T-helper 1 cell treated with Interleukin-12 subunit alpha and Interleukin-12 subunit beta and Interleukin-4 antibody, amounts not matched to agents 30 ng/mL and 1 ng/mL, for 36 hours (primary cell): ENCODE results near the gene PTPRG. TPM values are rescaled to one million over a fixed set of nuclear protein-coding genes. Genes with fewer than 3 reads are reported as not detected.

ENCODE experiments used
- intact Hi-C: fragments of 100-400 bp; cut with micrococcal nuclease; formaldehyde crosslinking; loops from one replicate; pipeline ENCODE4 v1.15.1; 2024
- total RNA-seq: library from RNA; stranded (reverse); gene quantifications from 2 replicates; pipeline ENCODE4 v1.2.3, GENCODE V29; 2022

The PTPRG gene
- total RNA-seq, 1 donor from 2014 or later: 2.5 TPM

DNA sequence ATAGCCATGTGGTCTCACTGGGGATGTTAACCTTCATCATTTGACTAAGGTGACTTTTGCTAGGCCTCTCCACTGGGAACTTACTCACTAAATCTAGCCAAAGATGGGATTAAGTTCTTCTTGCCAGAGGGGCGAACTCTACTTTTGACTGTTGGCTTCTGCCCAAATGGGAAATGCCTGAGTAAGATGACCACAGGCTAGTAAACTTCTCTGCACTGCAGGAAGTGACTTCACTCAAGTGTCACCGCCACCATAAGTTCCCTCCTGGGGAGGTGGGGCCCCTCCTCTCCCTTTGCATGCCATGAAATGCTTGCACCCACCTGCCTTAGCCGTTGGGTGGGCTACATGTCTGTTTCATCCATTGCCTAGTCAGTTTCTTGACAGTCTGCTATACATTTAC, 423.6 kb downstream of the PTPRG start:
- intact Hi-C loops: no loop called here

DNA sequence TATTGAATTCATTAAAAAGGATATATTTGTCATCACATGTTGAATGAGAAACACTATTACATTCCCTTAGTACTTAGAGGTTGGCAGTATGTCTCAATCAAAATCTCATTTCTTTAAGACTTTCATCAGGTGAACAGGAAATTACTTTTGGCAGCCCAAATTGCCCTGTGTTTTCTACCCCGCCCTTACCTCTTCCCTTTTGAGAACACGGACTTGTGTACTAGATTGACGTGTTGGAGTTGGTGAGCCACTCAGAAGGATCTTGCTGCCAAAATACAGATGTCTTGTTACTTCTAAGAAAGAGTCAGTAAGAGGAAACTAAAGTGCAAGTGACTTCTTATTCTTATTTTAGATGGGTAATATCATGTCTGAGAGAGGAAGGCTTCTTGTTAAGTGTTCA, 425.1 kb downstream of the PTPRG start:
- intact Hi-C loops: no loop called here

DNA sequence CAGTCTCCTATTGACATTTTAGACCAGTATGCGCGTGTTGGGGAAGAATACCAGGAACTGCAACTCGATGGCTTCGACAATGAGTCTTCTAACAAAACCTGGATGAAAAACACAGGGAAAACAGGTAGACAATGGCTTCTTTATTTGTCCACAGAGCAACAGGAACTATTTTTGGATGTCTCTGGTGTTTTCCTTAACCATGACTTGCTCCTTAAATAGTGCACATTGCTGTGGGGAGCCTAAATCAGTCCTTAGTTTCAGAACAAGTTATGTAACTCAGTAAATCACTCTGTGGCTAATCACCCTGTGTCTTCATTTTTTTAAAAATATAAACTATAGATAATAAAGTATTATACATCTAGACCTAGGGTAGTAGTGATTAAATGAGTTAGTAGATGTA, 428.3 kb downstream of the PTPRG start:
- intact Hi-C loops: no loop called here

DNA sequence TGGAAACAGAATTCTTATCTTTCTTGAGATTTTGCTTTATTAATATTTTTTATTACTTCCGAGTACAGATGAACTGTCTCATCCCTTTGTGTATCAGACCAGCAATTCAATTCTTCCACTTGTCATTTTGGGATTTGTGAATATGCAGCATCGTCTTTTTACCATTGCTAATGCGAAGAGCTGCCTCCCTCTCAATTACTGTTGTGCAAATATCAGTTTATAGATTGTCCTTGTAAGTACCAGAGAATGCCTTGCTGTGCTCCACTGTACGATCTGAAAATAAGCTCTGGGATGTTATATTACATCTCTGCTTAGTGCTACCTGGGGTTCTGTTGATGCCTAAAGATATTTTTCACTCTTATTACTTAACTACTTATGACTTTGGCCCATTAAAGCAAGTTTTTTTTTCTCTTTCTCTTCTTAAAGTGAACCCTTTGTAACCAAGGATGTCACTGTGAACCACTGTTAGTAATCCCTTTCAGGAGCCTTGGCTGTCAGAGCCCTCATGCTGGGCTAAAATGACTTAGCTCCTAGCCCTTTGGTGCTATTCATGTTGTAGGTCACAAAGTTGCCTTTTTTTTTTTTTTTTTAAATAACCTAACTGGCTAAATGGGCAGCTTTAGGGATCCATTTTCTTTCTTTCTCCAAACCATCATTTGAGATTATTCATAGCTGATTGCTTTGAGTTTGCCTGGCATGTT, 429.1 kb downstream of the PTPRG start:
- intact Hi-C loops: no loop called here

DNA sequence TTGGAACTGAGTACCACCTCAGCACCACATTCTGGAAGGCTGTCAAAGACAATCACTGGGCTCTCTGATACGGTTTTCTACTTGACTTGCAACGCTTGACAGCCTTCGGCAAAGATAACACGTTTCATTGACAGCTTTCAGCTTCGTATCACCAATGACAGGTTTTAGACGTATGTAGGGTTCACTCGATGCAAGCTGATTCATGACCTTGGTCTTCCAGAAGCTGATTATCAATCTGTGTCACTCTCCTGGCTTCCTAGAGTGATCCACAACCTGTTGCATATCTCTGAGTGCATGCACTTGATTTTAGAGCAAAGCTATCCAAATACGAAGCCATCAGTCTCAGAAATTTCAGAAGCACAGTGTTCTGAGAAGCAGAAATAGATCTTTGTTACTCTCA, 430.3 kb downstream of the PTPRG start:
- intact Hi-C loops: no loop called here

DNA sequence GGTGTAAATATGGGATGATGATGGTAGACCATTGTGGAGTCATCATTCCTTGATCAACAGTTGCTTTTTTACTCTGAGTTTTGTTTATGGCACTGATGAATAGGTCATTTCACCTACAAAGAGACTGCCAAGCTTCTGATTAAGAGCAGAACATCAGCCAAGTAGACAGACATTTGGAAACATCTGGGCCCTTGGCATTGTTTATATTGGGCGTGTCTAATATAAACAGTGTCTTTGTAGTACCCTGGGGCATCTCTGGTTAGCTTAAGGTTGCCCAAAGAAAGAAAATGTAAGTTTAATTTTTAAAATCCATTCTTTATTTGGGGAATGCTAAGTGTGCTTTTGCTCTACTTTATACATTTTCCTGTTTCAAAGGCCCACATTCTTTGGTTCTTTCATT, 435.0 kb downstream of the PTPRG start:
- intact Hi-C loops: no loop called here

DNA sequence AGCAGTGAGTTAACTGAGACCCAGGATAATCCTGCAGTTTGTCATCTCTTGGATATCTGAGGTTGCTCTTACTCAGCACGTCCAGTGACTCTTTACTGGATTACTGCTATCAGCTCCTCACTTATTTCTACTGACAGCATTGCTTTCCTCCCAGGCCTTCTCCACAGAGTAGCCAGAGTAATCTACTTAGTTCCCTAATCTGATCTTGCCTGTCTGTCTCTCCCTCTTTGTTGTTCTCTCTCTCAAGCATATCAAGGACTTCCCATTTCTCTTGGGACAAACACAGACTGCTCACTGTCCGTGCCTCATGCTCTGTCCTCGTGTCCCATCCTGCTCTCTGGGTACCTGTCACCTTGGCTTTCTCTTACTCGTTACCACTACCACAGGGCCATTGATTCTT, 435.7 kb downstream of the PTPRG start:
- intact Hi-C loops: no loop called here

DNA sequence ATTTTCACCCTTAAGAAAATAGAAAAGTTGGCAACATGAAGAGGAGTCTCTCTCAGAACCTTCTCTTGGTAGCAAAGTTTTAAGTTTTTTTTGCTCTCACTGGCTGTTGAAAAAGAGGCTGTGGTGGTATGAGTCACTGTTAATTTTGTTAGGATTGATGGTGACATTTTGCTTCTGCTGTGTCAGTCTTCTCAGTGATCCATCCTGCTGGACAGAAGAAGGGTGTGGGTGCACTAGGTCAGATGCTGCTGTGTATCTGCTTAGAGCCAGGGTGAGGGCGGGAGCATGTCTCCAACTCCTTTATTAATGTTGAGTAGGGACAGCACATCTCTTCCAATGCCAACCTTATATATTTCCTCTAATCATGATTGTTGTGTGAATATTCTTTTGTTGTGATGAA, 442.5 kb downstream of the PTPRG start:
- intact Hi-C loops: no loop called here

DNA sequence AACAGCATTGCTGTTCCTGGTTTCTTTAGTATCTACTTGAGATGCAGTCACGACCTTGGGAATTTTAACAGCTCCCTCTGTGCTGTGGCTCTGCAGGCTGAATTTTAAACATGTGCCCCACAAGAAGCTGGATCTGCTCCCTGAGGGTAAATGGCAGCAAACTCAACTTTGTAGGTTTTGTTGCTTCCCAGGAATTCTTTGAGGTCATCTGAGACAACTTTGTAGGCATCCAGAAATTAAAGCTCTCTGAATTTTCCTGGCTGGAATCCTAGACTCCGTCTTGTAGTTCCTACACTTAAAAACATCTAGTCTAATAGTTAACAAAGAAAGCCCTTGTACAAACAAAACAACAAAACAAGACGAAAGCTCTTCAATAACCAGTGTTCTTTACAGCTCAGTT, 445.7 kb downstream of the PTPRG start:
- intact Hi-C loops: no loop called here

DNA sequence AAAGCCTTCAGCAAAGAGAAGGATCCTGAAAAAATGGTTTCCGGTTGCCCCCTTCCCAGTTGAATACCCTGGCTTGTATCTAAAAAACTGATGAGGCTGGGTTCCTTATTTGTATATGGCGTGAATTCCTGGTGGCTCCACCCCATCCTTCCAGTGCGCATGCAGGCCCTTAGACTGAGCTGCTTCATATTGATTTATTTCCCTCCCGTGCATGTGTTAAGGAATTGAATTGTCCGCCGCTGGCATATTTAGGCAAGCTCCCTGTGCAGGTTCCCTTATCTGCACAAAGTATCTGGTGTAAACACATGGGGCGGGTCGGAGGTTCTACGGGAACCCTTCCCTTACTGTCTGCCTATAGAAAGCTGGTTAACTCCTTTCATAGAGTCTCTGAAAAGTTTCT, 449.6 kb downstream of the PTPRG start:
- intact Hi-C loops: no loop called here

DNA sequence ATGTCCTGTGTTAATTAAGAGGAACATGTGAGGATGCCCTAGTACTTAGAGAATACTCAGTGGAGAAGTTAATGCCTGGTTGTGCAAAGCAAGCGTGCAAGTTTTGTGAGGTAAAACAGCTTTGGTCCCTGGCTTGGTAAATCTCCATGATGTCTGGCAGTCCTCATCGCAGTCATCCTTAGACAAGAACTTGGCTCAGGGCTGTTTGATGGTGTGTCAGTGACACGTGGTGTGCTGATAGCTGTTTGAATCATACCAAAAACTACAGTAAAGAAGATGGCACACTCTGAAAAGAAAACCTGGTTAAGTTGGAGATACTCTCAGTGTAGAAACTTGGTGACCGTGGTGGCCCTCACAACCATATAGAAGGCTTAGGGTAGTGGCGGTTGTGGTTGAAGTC, 450.3 kb downstream of the PTPRG start:
- intact Hi-C loops: no loop called here

DNA sequence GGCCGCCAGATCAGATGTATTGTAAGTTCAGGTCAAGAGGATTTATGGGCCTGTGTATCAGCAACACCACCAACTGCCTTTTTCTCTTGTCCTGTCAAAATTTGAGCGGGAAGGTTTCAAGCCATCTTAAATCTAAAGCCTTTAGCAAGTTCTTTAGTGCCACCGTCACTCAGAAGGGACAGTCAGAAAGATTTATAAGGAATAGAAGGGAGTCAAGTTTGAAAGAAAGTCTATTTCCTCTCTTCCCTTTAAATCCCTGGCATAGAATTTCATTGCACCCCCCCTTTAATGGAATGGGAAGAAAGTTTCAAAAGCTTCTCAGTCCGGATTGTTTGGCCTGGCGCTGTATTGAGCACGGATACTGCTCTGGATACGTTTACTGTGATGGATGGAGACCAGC, 452.6 kb downstream of the PTPRG start:
- intact Hi-C loops: no loop called here

DNA sequence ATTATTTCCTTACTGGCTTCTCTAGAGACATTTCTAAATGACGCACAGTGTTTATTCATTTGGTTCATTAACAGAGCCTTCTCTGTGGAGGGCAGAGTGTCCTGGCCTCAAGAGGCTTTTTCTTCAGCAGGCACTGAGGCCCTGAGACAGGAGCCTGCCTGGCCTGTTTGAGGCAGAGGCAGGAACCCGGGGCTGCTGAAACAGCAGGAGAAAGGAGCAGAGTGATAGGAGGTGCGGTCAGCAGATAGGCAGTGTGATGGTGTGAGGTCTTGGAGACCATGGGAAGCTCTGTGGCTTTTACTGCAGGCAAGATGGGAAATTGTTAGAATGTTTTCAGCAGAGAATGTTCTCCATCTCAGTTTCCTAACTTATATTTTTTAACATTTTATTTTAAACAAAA, 453.7 kb downstream of the PTPRG start:
- intact Hi-C loops: no loop called here

DNA sequence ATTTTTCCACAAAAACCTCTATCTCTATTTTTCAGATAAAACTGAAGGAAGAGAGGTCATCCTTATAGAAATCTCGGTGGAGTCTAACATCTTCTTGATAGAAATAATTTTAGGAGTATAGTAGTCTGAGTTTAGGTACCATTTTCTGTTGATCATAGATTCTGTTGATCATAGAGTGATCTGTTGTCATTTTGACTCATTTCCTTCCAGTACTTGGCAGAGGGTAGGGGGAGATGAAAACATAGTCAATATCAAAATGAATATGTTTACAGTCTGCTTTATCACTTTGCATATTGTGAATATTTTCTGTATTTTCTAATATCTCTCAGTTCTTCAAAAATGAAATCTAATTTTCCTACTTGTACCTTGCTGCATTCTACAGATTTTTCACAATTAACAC, 458.5 kb downstream of the PTPRG start:
- intact Hi-C loops: no loop called here

DNA sequence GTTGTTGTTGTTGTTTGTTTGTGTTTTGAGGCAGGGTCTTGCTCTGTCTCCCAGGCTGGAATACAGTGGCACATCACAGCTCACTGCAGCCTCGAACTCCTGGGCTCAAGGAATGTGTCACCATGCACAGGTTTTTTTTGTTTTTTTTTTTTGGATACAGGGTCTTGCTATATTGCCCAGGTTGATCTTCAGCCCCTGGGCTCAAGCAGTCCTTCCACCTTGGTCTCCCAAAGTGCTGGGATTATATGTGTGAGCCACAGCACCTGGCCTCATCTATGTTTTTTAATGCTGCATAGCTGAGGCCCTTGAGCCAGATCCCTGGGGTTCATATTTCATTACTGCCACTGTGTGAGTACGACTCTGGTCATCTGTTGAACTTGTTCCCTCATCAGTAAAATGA, 459.3 kb downstream of the PTPRG start:
- intact Hi-C loops: no loop called here

DNA sequence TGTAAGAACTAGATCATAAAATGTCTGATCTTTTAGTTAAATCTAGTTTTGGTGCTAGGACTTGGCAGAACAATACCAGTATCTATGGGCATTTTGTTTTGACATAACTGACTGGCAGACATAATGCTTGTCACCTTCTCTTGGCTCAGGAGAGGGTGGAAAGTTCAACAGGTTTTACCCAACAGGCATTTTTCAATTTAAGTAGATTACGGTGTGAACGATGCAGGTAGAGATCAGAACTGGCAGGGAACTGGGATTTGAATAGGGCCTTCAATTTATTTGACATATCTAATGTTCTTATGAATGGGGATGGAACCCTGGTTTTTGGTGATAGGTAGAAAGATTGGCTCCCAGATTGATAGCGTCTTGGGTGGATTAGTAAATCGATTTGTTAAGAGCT, 460.9 kb downstream of the PTPRG start:
- intact Hi-C loops: no loop called here

DNA sequence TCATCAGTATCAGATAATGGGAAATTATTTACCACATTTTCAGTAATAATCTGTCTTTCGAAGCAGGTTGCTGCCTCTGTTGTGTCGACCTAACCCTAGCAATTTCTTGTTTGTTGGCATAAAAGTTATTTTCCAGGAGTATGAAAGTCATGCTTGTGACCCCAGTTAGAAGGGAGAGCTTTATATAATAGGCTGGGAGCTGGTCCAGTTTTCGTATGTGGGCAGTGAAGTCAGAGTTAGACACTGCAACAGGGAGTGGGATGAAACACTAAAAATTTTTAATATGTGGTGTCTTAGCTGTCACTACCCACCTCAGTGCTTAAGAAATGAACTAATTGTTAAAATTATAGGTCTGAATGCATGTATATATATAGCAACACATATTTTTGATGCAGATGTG, 463.5 kb downstream of the PTPRG start:
- intact Hi-C loops: no loop called here

DNA sequence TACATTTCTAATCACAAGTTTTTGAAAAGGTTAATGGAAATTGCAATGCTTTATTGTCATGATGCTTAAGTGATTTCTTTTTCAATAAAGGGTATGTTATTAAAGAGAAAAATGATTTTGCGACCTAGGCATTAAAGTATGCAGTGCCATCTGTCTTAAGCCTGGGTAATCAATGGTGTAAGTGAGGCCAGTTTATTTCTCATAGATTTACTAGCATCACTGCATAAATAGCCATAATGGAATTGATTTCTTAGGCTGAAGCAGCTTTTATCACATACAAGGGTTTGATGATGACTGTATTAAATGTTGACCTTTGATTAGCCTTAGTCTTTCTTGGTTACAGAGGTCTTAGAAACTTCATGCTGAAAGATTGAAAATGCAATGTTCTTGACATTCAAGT, 464.5 kb downstream of the PTPRG start:
- intact Hi-C loops: no loop called here

DNA sequence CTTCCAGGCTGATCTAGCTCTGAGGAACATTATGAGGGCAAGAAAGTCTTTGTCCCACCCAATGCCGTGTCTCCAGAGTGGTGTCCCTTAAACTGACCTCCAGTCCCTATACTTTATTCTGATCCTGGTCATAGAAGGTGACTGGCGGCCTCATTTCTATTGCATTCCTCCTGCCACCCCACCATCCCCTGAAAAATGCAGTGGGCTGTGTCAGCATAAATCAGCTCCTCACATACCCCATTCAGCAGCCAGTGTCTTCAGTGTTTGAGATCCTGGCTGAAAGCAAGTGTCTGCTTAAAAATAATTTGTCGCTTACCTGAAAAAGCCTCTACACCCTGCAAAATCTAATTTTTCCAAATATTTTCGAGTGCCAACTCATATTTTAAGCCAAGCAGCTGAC, 465.9 kb downstream of the PTPRG start:
- intact Hi-C loops: no loop called here

DNA sequence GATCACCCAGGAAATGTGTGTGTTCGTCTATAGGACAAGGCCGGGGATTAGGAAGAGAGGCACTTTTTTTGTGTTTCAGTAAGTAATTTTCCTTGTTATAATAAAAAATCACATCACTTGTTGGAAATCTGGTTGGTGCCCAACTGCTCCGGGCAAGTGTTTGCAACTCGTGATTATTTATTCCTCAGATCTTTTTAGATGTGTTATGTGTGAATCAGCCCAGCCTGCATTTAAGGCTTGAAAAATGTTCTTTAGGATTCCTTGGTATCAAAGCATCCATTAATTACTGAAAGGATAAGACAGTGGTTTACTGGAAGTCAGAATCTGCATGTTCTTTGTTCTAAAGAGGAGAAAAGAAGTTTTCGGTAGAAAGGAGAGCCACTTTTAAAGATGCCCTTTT, 466.4 kb downstream of the PTPRG start:
- intact Hi-C loops: no loop called here

DNA sequence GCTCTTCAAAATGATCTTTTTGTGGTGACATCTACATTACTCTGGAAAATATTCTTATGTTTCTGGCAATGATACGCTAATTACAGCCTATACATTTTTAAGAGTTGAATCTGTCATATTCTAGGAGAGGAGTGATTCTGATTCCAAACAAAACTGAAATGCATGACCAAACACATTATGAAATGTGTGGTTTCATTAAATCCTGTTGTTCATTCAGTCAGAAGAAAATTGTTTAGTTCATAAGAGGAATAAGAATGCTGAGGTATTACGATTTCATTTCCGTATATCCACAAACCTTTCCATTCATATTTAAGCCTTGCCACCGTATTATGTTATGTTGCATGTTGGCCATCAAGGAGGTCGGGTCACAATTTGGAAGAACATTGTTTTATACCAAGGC, 466.9 kb downstream of the PTPRG start:
- intact Hi-C loops: no loop called here

DNA sequence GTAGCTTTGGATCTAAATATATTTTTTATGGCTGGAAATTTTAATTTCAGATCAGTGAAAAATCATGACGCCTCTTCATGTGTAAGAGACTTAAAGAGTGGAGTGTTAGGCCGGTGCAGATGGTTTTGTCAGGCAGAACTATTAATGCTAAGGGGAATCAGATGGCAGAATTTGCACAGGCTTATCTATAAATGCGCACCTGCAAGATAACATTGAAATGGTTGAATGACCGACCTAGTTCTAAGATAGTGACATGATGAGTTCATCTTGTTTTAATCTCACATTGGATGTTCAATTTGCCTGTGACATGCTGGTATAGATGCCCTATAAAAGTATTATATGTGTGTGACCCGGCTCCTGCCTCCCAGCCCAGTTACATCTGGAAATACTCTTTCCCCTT, 471.4 kb downstream of the PTPRG start:
- intact Hi-C loops: no loop called here

DNA sequence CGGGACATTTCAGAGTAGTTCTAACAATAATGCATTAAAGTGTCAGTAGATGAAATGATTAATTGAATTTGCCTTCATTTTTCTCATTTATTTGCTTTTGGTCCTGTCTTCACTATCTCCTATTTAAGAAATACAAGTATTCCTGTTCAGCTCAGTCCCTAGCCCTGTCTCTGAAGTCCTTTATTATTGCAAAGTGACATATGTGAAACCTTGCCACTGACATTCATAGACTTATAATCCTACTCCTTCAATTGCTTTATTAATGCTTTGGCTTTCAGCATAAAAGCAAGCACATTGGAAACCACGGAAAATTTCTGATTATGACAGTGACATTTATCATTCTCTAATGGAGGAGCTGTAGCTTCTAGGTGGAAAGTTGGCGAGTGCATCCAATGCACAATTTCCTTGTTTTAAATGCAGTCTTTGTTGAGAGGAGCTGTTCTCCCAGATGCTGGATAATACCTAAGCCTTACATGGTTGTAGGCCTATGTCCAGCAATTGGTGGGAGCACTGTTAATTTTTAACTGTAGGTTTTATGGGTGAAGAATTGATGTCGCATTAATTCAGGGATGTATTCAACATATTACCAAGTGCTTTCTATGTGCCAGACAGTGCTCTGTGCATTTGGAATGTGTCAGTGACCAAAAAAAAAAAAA, 474.2 kb downstream of the PTPRG start:
- intact Hi-C loops: no loop called here

DNA sequence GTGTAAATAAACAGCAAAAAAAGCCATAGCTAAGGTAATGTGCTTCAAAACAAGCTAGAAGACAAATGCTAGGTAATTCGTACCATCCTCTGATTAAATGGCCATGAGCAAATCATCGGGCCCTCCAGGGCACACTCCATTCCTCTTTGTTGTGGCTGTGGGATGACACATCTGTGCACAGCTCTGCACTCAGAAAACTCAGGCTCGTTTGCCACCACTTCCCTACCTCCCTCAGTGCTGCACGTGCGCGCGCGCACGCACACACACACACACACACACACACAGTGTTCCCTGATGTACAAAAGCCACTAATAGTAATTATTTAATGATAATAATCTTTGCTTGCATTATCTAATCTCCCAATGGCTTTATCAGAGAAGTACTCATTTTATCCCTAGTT, 475.4 kb downstream of the PTPRG start:
- intact Hi-C loops: no loop called here
